Parathyroid adenoma (tissue), 2 donors: ENCODE results near the gene MACROH2A1.
"Not testable (repeated sequence)": the region's sequence is repeated elsewhere in the genome, so short reads cannot be mapped to it uniquely, and the experiment has no call there.

Experiments
- H2AFZ ChIP-seq: fragments of 300-600 bp; sonication (generic); one replicate; pipeline ENCODE4 v1.7.0; 2017; ENCODE audit warnings: antibody characterized with exemption, mild to moderate bottlenecking
- H3K27ac ChIP-seq: fragments of 300-600 bp; sonication (generic); one replicate; pipeline ENCODE4 v1.7.0; 2017
- H3K27me3 ChIP-seq: fragments of 300-600 bp; sonication (generic); one replicate; pipeline ENCODE4 v1.7.0; 2017; ENCODE audit warnings: low read length; ENCODE audit not compliant: control insufficient read depth, insufficient read depth
- H3K36me3 ChIP-seq: fragments of 300-600 bp; sonication (generic); one replicate; pipeline ENCODE4 v1.7.0; 2017; ENCODE audit warnings: low read length; ENCODE audit not compliant: control insufficient read depth, insufficient read depth
- H3K4me1 ChIP-seq: fragments of 300-600 bp; sonication (generic); one replicate; pipeline ENCODE4 v1.7.0; 2017; ENCODE audit warnings: control low read depth
- H3K4me2 ChIP-seq: fragments of 300-600 bp; sonication (generic); one replicate; pipeline ENCODE4 v1.7.0; 2017; ENCODE audit warnings: low read length
- H3K4me3 ChIP-seq: fragments of 300-600 bp; sonication (generic); one replicate; pipeline ENCODE4 v1.7.0; 2017; ENCODE audit warnings: low read depth, low read length
- H3K79me2 ChIP-seq: fragments of 300-600 bp; sonication (generic); one replicate; pipeline ENCODE4 v1.7.0; 2017; ENCODE audit warnings: control low read depth
- H3K9ac ChIP-seq: fragments of 300-600 bp; sonication (generic); one replicate; pipeline ENCODE4 v1.7.0; 2017; ENCODE audit warnings: mild to moderate bottlenecking
- H3K9me3 ChIP-seq: fragments of 300-600 bp; sonication (generic); one replicate; pipeline ENCODE4 v1.7.0; 2017; ENCODE audit warnings: low read length; ENCODE audit not compliant: control insufficient read depth
- TF ChIP-seq, protein P1 (sequence below): fragments of 300-600 bp; sonication (generic); IDR thresholded peaks from one replicate; pipeline ENCODE4 v1.7.0; 2017; ENCODE audit warnings: antibody characterized with exemption, mild to moderate bottlenecking
- donor health status: primary hyperparathyroidism.

MACROH2A1 gene

GRCh38 chr5:135367076-135367475, 32.0 kb downstream of the MACROH2A1 start:
- no peaks in the 10 kb centered on the region for H3K27me3 ChIP-seq
- H3K9ac ChIP-seq: no peak overlapping the region
- H3K9me3 ChIP-seq: no peaks in the 10 kb centered on the region
- no peak overlapping the region for H3K27ac ChIP-seq
- TF ChIP-seq, protein P1, sequence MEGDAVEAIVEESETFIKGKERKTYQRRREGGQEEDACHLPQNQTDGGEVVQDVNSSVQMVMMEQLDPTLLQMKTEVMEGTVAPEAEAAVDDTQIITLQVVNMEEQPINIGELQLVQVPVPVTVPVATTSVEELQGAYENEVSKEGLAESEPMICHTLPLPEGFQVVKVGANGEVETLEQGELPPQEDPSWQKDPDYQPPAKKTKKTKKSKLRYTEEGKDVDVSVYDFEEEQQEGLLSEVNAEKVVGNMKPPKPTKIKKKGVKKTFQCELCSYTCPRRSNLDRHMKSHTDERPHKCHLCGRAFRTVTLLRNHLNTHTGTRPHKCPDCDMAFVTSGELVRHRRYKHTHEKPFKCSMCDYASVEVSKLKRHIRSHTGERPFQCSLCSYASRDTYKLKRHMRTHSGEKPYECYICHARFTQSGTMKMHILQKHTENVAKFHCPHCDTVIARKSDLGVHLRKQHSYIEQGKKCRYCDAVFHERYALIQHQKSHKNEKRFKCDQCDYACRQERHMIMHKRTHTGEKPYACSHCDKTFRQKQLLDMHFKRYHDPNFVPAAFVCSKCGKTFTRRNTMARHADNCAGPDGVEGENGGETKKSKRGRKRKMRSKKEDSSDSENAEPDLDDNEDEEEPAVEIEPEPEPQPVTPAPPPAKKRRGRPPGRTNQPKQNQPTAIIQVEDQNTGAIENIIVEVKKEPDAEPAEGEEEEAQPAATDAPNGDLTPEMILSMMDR: no peak
- H3K4me3 ChIP-seq: no peak overlapping the region
- no peak overlapping the region for H3K4me2 ChIP-seq
- no peaks in the 10 kb centered on the region for H3K4me1 ChIP-seq
- H3K79me2 ChIP-seq: no peaks in the 10 kb centered on the region
- H3K36me3 ChIP-seq: no peaks in the 10 kb centered on the region
- H2AFZ ChIP-seq: no peak overlapping the region

DNA sequence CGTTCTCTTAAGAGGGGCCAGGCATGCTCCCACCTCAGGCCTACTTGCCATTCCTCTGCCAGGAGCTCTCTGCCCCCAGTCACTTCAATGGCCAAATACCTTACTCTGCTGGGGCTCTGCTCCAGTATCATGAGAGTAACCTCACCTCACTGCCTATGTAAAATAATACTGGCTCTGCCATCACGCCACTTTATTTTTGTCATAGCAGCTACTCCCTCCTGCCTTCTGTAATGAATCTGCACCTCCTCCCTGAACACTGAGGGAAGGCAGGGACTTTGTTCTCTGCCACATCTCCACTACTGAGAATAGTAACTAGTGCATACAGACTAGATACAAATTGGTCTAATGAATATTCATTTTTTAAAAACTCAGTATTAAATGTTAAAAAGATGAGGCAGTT, 33.8 kb downstream of the MACROH2A1 start:
- Histone ChIP-seq H2AFZ (no peak overlapping the region), H3K36me3 (no peaks in the 10 kb centered on the region), H3K4me1 (no peaks in the 10 kb centered on the region), H3K4me3 (no peak overlapping the region), H3K9ac (no peak overlapping the region), H3K27me3 (no peaks in the 10 kb centered on the region), H3K79me2 (peaks cover 1% of the 10 kb centered on the region), H3K27ac (no peak overlapping the region), H3K4me2 (no peak overlapping the region), H3K9me3 (no peaks in the 10 kb centered on the region)
- TF ChIP-seq, protein P1: no peak

GRCh38 chr5:135364421-135365262, 34.4 kb downstream of the MACROH2A1 start:
- Histone ChIP-seq H3K4me2 (no peak overlapping the region), H3K36me3 (no peaks in the 10 kb centered on the region), H3K27me3 (no peaks in the 10 kb centered on the region), H3K79me2 (peaks cover 3% of the 10 kb centered on the region), H3K27ac (no peak overlapping the region), H3K4me1 (no peaks in the 10 kb centered on the region), H3K4me3 (no peak overlapping the region), H3K9me3 (no peaks in the 10 kb centered on the region), H3K9ac (no peak overlapping the region), H2AFZ (no peak overlapping the region)
- TF ChIP-seq, protein P1: no peak

DNA sequence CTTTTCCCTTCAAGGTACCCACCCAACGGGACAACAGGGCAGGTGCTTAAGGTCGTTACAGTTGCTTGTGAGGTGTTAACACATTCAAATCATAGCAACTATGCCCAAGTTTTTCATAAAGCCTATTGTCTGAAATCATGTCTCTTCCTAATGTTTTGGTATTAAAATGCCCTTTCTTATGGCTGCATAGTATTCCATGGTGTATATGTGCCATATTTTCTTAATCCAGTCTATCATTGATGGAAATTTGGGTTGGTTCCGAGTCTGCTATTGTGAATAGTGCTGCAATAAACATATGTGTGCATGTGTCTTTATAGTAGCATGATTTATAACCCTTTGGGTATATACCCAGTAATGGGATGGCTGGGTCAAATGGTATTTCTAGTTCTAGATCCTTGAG, 35.7 kb downstream of the MACROH2A1 start:
- H3K9ac ChIP-seq, H3K36me3 ChIP-seq, H3K27ac ChIP-seq, H3K4me2 ChIP-seq, H2AFZ ChIP-seq, H3K4me3 ChIP-seq, H3K9me3 ChIP-seq, H3K79me2 ChIP-seq, H3K4me1 ChIP-seq, H3K27me3 ChIP-seq: not testable (repeated sequence)

GRCh38 chr5:135362102-135362501, 36.9 kb downstream of the MACROH2A1 start:
- Histone ChIP-seq H3K36me3 (no peaks in the 10 kb centered on the region), H3K4me2 (no peak overlapping the region), H3K4me3 (no peak overlapping the region), H3K27ac (no peak overlapping the region), H3K9ac (no peak overlapping the region), H3K27me3 (no peaks in the 10 kb centered on the region), H2AFZ (no peak overlapping the region), H3K79me2 (peaks cover 3% of the 10 kb centered on the region), H3K4me1 (peaks cover under 1% of the 10 kb centered on the region), H3K9me3 (no peaks in the 10 kb centered on the region)
- TF ChIP-seq, protein P1: no peak
